Measurements from ENCODE around the gene CDH4. TPM values are rescaled to one million over a fixed set of nuclear protein-coding genes. Genes with fewer than 3 reads are reported as not detected.

CDH4 gene
- total RNA-seq, 6 donors from 2014 or later, result 0.20 to 1.0 (median 0.40) TPM; not detected in 1

DNA sequence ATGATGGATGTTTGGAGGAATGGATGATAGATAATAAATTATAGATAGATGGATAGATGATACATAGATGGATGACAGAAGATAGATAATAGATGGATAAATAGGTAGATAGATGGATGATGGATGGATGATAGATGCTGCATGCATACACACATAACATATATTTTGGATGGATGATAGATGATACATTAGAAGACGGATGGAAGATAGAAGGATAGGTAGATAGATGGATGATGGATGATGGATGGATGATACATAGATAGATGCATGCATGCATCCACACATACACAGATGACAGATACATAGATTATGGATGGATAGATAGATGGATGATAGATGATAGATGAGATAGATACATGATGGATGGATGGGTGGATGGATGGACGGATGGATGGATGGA is 425.9 kb downstream of the CDH4 start:
- WGBS, 2 donors, result 64 to 75% methylated on average over 2 of the region's 2 CpGs
- Histone ChIP-seq H3K9me3 (no peaks in the 10 kb centered on the region), H3K27ac (no peak overlapping the region), H3K36me3 (no peaks in the 10 kb centered on the region), H3K27me3 (no peaks in the 10 kb centered on the region), H3K4me1 (no peaks in the 10 kb centered on the region), H3K4me3 (no peak overlapping the region)
- DNase-seq, result no peak
- TF ChIP-seq EP300 (IDR thresholded peaks at IDR 0.05), result no peak
- no peak for TF ChIP-seq POLR2A (IDR thresholded peaks at IDR 0.05)
- no peak for TF ChIP-seq CTCF (IDR thresholded peaks at IDR 0.05)
- TF ChIP-seq POLR2AphosphoS5 (IDR thresholded peaks at IDR 0.05), result no peak
- no peak for ATAC-seq (ENCODE audit: low FRiP score in 2 of 2)

DNA sequence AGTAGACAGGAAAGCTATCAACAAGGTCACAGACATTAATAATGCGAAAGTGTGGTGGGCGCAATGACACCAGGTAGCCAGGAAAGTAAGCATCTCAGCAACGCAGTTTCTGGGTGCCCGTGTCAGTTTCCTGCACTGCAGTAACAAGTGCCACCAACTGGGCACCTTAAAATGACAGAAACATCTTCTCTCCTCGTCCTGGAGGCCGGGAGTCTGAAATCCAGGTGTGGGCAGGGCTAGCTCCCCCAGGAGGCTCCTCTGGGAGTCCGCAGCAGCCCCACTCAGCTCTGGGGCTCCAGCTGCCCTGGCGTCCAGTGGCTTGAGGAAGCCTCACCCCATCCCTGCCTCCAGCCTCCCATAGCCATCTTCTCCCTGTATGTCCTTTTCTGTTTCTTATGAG is 426.4 kb downstream of the CDH4 start:
- Histone ChIP-seq H3K36me3 (no peaks in the 10 kb centered on the region), H3K27ac (no peak overlapping the region), H3K27me3 (no peaks in the 10 kb centered on the region), H3K4me1 (no peaks in the 10 kb centered on the region), H3K9me3 (no peaks in the 10 kb centered on the region), H3K4me3 (no peak overlapping the region)
- no peak for DNase-seq
- ATAC-seq (ENCODE audit: low FRiP score in 2 of 2), result no peak
- TF ChIP-seq CTCF (IDR thresholded peaks at IDR 0.05), result no peak
- no peak for TF ChIP-seq POLR2AphosphoS5 (IDR thresholded peaks at IDR 0.05)
- no peak for TF ChIP-seq POLR2A (IDR thresholded peaks at IDR 0.05)
- TF ChIP-seq EP300 (IDR thresholded peaks at IDR 0.05), result no peak
- 79 to 86% methylated on average over 8 of the region's 8 CpGs for WGBS, 2 donors

DNA sequence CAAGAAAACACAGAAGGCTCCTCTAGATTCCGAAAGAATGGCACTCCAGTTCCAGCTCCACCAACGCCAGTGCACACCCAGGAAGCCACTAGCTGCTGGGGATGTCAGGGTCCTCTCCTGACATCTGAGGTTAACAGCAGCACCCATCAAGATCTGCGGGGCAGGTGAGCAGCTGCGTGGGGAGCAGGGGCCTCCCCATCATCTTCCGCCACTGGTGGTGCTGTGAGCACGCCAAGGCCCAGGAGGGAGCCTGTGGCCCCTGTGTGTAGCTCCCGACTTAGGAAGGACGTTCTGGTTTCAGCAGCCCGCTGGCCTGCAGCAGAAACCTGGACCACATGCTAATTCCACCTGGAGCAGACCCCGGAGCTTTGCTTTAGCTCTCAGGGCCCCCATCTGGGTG is 427.4 kb downstream of the CDH4 start:
- Histone ChIP-seq H3K36me3 (no peaks in the 10 kb centered on the region), H3K4me3 (no peak overlapping the region), H3K27ac (no peak overlapping the region), H3K4me1 (no peaks in the 10 kb centered on the region), H3K27me3 (no peaks in the 10 kb centered on the region), H3K9me3 (no peaks in the 10 kb centered on the region)
- DNase-seq (no peak), ATAC-seq (ENCODE audit: low FRiP score in 2 of 2) (no peak)
- 84 to 87% methylated on average over 3 to 10 of the region's 10 CpGs for whole genome bisulfite sequencing, 2 donors
- TF ChIP-seq POLR2AphosphoS5 (IDR thresholded peaks at IDR 0.05) (no peak), CTCF (IDR thresholded peaks at IDR 0.05) (no peak), POLR2A (IDR thresholded peaks at IDR 0.05) (no peak), EP300 (IDR thresholded peaks at IDR 0.05) (no peak)

GRCh38 chr20:61680096-61680495 is 428.0 kb downstream of the CDH4 start:
- Histone ChIP-seq H3K9me3 (no peaks in the 10 kb centered on the region), H3K36me3 (no peaks in the 10 kb centered on the region), H3K4me1 (no peaks in the 10 kb centered on the region), H3K27ac (no peak overlapping the region), H3K27me3 (no peaks in the 10 kb centered on the region), H3K4me3 (no peak overlapping the region)
- WGBS, 2 donors, result 76 to 77% methylated on average over 4 to 7 of the region's 7 CpGs
- ATAC-seq (ENCODE audit: low FRiP score in 2 of 2), result no peak
- DNase-seq, result no peak
- no peak for TF ChIP-seq EP300 (IDR thresholded peaks at IDR 0.05)
- TF ChIP-seq CTCF (IDR thresholded peaks at IDR 0.05), result no peak
- TF ChIP-seq POLR2A (IDR thresholded peaks at IDR 0.05), result no peak
- no peak for TF ChIP-seq POLR2AphosphoS5 (IDR thresholded peaks at IDR 0.05)

DNA sequence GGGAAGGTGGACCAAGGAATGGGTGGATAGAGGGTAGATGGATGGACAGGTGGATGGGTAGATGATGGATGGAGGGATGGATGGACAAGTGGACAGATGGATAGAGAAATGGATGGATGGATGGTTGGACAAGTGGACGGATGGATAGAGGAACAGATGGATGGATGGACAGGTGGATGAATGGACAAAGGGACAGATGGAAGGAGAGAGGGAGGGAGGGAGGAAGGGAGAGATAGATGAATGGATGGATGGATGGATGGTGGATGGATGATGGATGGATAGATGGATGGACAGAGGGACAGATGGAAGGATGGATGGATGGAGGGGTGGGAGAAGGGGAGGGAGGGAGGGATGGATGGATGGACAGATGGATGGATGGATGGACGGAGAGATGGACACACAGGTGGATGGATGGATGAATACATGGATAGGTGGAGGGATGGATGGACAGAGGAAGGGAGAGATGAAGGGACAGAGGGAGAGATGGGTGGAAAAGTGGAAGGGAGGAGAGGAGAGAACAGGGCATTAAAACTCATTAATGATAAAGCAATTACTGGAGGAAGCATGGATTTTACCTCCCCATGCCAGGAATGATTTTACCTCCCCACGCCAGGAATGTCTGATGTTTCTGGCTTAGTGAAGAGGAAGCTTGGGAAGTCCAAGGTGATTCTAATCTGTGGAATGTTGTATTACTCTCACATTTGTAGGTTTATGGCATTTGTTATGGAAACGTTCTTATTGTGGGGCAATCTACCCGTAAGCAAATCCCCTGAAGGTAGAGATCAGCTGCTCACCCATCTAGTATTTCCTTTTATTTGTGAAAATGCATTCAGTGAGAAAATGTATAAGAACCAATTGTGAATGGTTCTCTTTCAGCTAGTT is 430.3 kb downstream of the CDH4 start:
- Histone ChIP-seq H3K4me1 (no peaks in the 10 kb centered on the region), H3K27me3 (no peaks in the 10 kb centered on the region), H3K27ac (no peak overlapping the region), H3K36me3 (no peaks in the 10 kb centered on the region), H3K9me3 (no peaks in the 10 kb centered on the region), H3K4me3 (no peak overlapping the region)
- DNase-seq, result no peak
- TF ChIP-seq CTCF (IDR thresholded peaks at IDR 0.05) (no peak), POLR2A (IDR thresholded peaks at IDR 0.05) (no peak), POLR2AphosphoS5 (IDR thresholded peaks at IDR 0.05) (no peak), EP300 (IDR thresholded peaks at IDR 0.05) (no peak)
- ATAC-seq (ENCODE audit: low FRiP score in 2 of 2), result no peak
- WGBS, 2 donors, result 71 to 87% methylated on average over 5 of the region's 5 CpGs

Data from upper lobe of left lung (tissue), 6 donors.